Smooth muscle cell (in vitro differentiated cells): ENCODE results near the gene LCP1. TPM values are rescaled to one million over a fixed set of nuclear protein-coding genes. Genes with fewer than 3 reads are reported as not detected.

ENCODE experiments used
- DNase-seq: peaks from one replicate; lab custom pipeline; 2025; ENCODE audit not compliant: unreplicated experiment; lab: John Stamatoyannopoulos, UW
- H2AFZ ChIP-seq: fragments of 200-600 bp; sonication (generic); 2 replicates; pipeline ENCODE4 v1.6.0; 2016; ENCODE audit warnings: antibody characterized with exemption, low read depth, mild to moderate bottlenecking
- H3F3A ChIP-seq: fragments of 200-600 bp; sonication (generic); 2 replicates; pipeline ENCODE4 v1.6.0; 2017; ENCODE audit warnings: antibody characterized with exemption, low read depth
- H3K27ac ChIP-seq: fragments of 200-600 bp; sonication (generic); 2 replicates; pipeline ENCODE4 v1.5.1; 2016; ENCODE audit warnings: low read depth, mild to moderate bottlenecking
- H3K27me3 ChIP-seq: fragments of 200-600 bp; sonication (generic); 2 replicates; pipeline ENCODE4 v1.6.1; 2016; ENCODE audit warnings: low read depth, mild to moderate bottlenecking
- H3K36me3 ChIP-seq: fragments of 200-600 bp; sonication (generic); 2 replicates; pipeline ENCODE4 v1.5.1; 2016; ENCODE audit warnings: low read depth
- H3K4me1 ChIP-seq: fragments of 200-600 bp; sonication (generic); 2 replicates; pipeline ENCODE4 v1.5.1; 2016; ENCODE audit warnings: low read depth
- H3K4me2 ChIP-seq: fragments of 200-600 bp; sonication (generic); 2 replicates; pipeline ENCODE4 v1.6.0; 2016; ENCODE audit warnings: mild to moderate bottlenecking
- H3K4me3 ChIP-seq: fragments of 200-600 bp; sonication (generic); 2 replicates; pipeline ENCODE4 v1.5.1; 2016; ENCODE audit warnings: mild to moderate bottlenecking
- H3K79me2 ChIP-seq: fragments of 200-600 bp; sonication (generic); 2 replicates; pipeline ENCODE4 v1.6.0; 2016; ENCODE audit warnings: low read depth, mild to moderate bottlenecking
- H3K9ac ChIP-seq: fragments of 200-600 bp; sonication (generic); 2 replicates; pipeline ENCODE4 v1.6.0; 2016; ENCODE audit warnings: low read depth
- H3K9me3 ChIP-seq: fragments of 200-600 bp; sonication (generic); replicated peaks from 2 replicates; pipeline ENCODE4 v1.5.1; 2016; ENCODE audit warnings: low read depth
- H4K20me1 ChIP-seq: fragments of 200-600 bp; sonication (generic); 2 replicates; pipeline ENCODE4 v1.6.0; 2016; ENCODE audit warnings: low read depth
- WGBS: methylation state at CpG from one replicate; pipeline ENCODE4 v1.1.7; 2016; ENCODE audit warnings: low lambda C conversion rate; 5-methylcytosine and 5-hydroxymethylcytosine counted together
- polyA plus RNA-seq: library from polyadenylated mRNA; unstranded; fragments of >200 nt; fragmentation: Nextera tagmentation; extraction: Ambion mirVana; gene quantifications from 2 replicates; pipeline ENCODE4 v1.2.1, GENCODE V29; 2016
- total RNA-seq: library from RNA; depleted of rRNA; stranded (reverse); fragments of >200 nt; gene quantifications from 2 replicates; pipeline ENCODE4 v1.2.3, GENCODE V29; 2014
- TF ChIP-seq, protein P1 (sequence below): fragments of 200-600 bp; sonication (generic); IDR thresholded peaks from 2 replicates; pipeline ENCODE4 v1.5.1; 2017; ENCODE audit warnings: borderline replicate concordance, mild to moderate bottlenecking, antibody characterized with exemption; ENCODE audit not compliant: insufficient read depth, poor library complexity, severe bottlenecking

Gene LCP1
- total and polyA plus RNA-seq, 2 experiments from 2014 or later = 7.6 to 38.7 TPM

DNA sequence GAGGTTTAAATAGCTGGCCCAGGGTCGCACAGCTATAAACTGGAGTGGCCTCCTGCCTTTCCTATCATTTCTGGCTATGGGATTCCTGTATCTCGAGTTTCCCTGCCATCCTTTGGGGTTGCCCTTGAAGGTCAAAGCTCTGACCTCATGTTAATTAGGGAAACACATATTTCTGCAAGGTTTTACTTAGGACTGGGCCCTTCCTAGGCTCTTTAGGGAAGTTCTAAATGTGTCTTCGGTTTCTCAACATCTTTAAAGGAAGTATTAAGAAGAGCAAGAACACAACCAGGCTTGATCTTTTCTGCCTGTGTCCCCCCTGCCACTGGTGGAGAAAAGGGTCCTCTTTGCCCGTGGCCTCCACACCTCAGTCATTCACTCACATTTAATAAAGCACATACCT, 10.8 kb downstream of the LCP1 start:
- H3K36me3 ChIP-seq = no peaks in the 10 kb centered on the region
- WGBS = 95% methylated on average over 4 of the region's 4 CpGs

DNA sequence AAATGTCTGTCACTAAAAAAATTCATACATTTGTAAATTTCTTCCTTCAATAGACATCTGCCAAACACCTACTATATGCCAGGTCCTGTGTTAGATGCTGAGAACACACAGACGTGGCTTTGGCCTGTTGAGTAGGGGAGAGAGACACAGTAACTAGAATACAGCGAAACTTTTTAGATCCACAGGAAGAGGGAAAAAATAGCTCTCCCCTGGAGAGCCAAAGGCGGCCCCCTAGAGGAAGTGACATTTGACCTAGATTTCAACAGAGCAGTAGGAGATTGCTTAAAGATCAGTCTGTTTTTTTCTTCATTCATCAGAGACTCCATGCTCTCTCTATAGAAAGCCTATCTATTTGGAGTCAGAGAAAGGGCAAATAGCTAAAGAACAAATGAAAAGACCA, 11.3 kb downstream of the LCP1 start:
- H3K27me3 ChIP-seq = no peaks in the 10 kb centered on the region
- H3K4me3 ChIP-seq = no peak overlapping the region
- H3F3A ChIP-seq = no peaks in the 10 kb centered on the region
- no peaks in the 10 kb centered on the region for H3K9me3 ChIP-seq
- WGBS = 57% methylated on average over 3 of the region's 3 CpGs
- no peaks in the 10 kb centered on the region for H4K20me1 ChIP-seq
- no peak overlapping the region for H3K4me2 ChIP-seq
- peak overlapping the region; percentile 50 for H2AFZ ChIP-seq
- peaks cover 3% of the 10 kb centered on the region for H3K4me1 ChIP-seq
- no peaks in the 10 kb centered on the region for H3K36me3 ChIP-seq
- H3K9ac ChIP-seq = no peak overlapping the region
- H3K27ac ChIP-seq = no peak overlapping the region
- H3K79me2 ChIP-seq = no peaks in the 10 kb centered on the region
- DNase-seq = no peak
- TF ChIP-seq, protein P1, sequence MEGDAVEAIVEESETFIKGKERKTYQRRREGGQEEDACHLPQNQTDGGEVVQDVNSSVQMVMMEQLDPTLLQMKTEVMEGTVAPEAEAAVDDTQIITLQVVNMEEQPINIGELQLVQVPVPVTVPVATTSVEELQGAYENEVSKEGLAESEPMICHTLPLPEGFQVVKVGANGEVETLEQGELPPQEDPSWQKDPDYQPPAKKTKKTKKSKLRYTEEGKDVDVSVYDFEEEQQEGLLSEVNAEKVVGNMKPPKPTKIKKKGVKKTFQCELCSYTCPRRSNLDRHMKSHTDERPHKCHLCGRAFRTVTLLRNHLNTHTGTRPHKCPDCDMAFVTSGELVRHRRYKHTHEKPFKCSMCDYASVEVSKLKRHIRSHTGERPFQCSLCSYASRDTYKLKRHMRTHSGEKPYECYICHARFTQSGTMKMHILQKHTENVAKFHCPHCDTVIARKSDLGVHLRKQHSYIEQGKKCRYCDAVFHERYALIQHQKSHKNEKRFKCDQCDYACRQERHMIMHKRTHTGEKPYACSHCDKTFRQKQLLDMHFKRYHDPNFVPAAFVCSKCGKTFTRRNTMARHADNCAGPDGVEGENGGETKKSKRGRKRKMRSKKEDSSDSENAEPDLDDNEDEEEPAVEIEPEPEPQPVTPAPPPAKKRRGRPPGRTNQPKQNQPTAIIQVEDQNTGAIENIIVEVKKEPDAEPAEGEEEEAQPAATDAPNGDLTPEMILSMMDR = no peak

More for the DNA sequence above, 10.8 kb downstream of the LCP1 start:
- Histone ChIP-seq H3K9ac (no peak overlapping the region), H3K4me3 (no peak overlapping the region), H3K27me3 (no peaks in the 10 kb centered on the region), H2AFZ (no peak overlapping the region), H3K79me2 (no peaks in the 10 kb centered on the region), H3K4me2 (no peak overlapping the region), H3F3A (no peaks in the 10 kb centered on the region), H3K27ac (no peak overlapping the region), H3K4me1 (peaks cover 3% of the 10 kb centered on the region), H4K20me1 (no peaks in the 10 kb centered on the region), H3K9me3 (no peaks in the 10 kb centered on the region)
- TF ChIP-seq, protein P1 = no peak
- no peak for DNase-seq

DNA sequence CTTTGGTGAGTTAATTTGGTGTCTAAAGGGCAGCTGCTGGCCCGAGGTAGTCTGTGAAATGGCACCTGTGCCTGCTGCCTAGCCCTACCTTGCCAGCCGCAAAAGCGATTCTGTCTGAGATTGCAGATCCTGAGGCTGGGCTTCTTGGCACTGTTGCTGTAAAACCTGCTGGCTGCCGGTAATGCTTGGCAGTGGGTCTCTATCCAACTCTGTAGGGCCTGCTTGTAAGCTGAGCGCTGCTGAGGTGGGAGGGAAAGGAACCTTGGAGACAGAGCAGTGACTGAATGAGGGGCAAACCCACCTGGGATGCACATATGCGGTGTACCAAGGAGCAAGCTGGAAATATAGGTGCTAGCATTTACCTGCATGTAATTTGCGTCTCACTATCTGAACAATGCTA, 11.7 kb downstream of the LCP1 start:
- TF ChIP-seq, protein P1 = no peak
- Histone ChIP-seq H3F3A (no peaks in the 10 kb centered on the region), H3K36me3 (no peaks in the 10 kb centered on the region), H2AFZ (no peak overlapping the region), H3K4me2 (no peak overlapping the region), H3K27ac (no peak overlapping the region), H3K9ac (no peak overlapping the region), H3K9me3 (no peaks in the 10 kb centered on the region), H3K27me3 (no peaks in the 10 kb centered on the region), H3K4me3 (no peak overlapping the region), H3K79me2 (no peaks in the 10 kb centered on the region), H4K20me1 (no peaks in the 10 kb centered on the region), H3K4me1 (peaks cover 3% of the 10 kb centered on the region)
- WGBS = 76% methylated on average over 7 of the region's 7 CpGs
- DNase-seq = no peak

DNA sequence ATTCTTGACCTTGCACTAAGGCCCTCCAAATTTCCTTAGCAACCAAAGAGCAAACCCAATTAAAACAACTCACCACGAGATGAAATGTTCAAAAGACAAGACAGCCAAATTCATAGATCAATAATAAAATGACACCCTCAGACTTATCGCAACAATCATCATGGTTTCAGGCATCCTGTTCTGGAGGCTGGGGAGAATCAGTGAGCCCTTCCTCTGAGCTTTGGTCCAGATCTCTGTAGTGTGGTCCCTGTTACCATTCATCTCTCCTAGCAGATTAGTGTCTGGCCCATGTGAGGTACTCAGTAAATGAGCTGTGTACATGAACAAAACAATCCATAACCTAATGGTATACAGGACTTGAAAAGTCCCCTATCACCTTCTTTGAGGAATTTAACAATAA, 12.2 kb downstream of the LCP1 start:
- Histone ChIP-seq H3K27me3 (no peaks in the 10 kb centered on the region), H3K9me3 (no peaks in the 10 kb centered on the region), H3K4me2 (no peak overlapping the region), H3K9ac (no peak overlapping the region), H2AFZ (no peak overlapping the region), H3F3A (no peaks in the 10 kb centered on the region), H3K36me3 (no peaks in the 10 kb centered on the region), H3K79me2 (no peaks in the 10 kb centered on the region), H3K27ac (no peak overlapping the region), H3K4me1 (peaks cover 3% of the 10 kb centered on the region), H4K20me1 (no peaks in the 10 kb centered on the region), H3K4me3 (no peak overlapping the region)
- 96% methylated on average over 2 of the region's 2 CpGs for WGBS
- DNase-seq = no peak
- TF ChIP-seq, protein P1 = no peak
